ENCODE results near the gene HOMER2. TPM values are rescaled to one million over a fixed set of nuclear protein-coding genes. Genes with fewer than 3 reads are reported as not detected.
A peak's percentile ranks its signal among the peaks of the same experiment; 100 is the strongest.

HOMER2 gene
- total RNA-seq, 1 donor from 2014 or later: 12.2 TPM

- no peak overlapping the region for H3K4me3 ChIP-seq (ENCODE audit: insufficient read depth, low read depth, low read length)
- H2AFZ ChIP-seq (ENCODE audit: low read depth, low read length): no peak overlapping the region
- Mint-ChIP-seq H3K27me3 (ENCODE audit: low read depth, unreplicated experiment) (no peaks in the 10 kb centered on the region), H3K9me3 (ENCODE audit: unreplicated experiment) (no peaks in the 10 kb centered on the region), H3K4me3 (ENCODE audit: unreplicated experiment) (no peak overlapping the region), H3K36me3 (ENCODE audit: low read depth, unreplicated experiment) (no peaks in the 10 kb centered on the region), H3K4me1 (ENCODE audit: low read depth, unreplicated experiment) (peaks cover 26% of the 10 kb centered on the region), H3K27ac (ENCODE audit: unreplicated experiment) (peak overlapping the region; percentile 96)
- no peak for FAIRE-seq
- peaks cover 4% of the 10 kb centered on the region for H4K20me1 ChIP-seq (ENCODE audit: insufficient read depth, low read length)
- H3K4me2 ChIP-seq (ENCODE audit: low read length): no peak overlapping the region
- H3K27me3 ChIP-seq (ENCODE audit: insufficient read depth, low read length): no peaks in the 10 kb centered on the region
- H3K27ac ChIP-seq (ENCODE audit: low read depth, low read length): no peak overlapping the region
- DNase-seq (ENCODE audit: low read depth): no peak
- H3K9ac ChIP-seq (ENCODE audit: low read length): no peak overlapping the region
- no peaks in the 10 kb centered on the region for H3K9me3 ChIP-seq (ENCODE audit: insufficient read depth, low read depth, low read length)
- peaks cover 2% of the 10 kb centered on the region for H3K79me2 ChIP-seq (ENCODE audit: insufficient read depth, low read length)
- TF ChIP-seq EZH2 (IDR thresholded peaks at IDR 0.05; ENCODE audit: insufficient read depth, low read length): no peak
- TF ChIP-seq CTCF (IDR thresholded peaks at IDR 0.05; ENCODE audit: insufficient read depth, low read depth, low read length): no peak
- no peaks in the 10 kb centered on the region for H3K4me1 ChIP-seq (ENCODE audit: insufficient read depth, low read length)
- H3K36me3 ChIP-seq (ENCODE audit: insufficient read depth, low read length): no peaks in the 10 kb centered on the region
These were observed 17.1 kb downstream of the HOMER2 start for GRCh38 chr15:82935382-82935781.

- Histone ChIP-seq H3K4me3 (ENCODE audit: insufficient read depth, low read depth, low read length) (no peak overlapping the region), H3K27ac (ENCODE audit: low read depth, low read length) (no peak overlapping the region), H2AFZ (ENCODE audit: low read depth, low read length) (no peak overlapping the region), H3K9ac (ENCODE audit: low read length) (no peak overlapping the region), H3K27me3 (ENCODE audit: insufficient read depth, low read length) (no peaks in the 10 kb centered on the region), H3K36me3 (ENCODE audit: insufficient read depth, low read length) (no peaks in the 10 kb centered on the region), H3K4me2 (ENCODE audit: low read length) (no peak overlapping the region), H3K9me3 (ENCODE audit: insufficient read depth, low read depth, low read length) (no peaks in the 10 kb centered on the region), H3K79me2 (ENCODE audit: insufficient read depth, low read length) (peaks cover 2% of the 10 kb centered on the region), H4K20me1 (ENCODE audit: insufficient read depth, low read length) (peaks cover 4% of the 10 kb centered on the region), H3K4me1 (ENCODE audit: insufficient read depth, low read length) (no peaks in the 10 kb centered on the region)
- TF ChIP-seq CTCF (IDR thresholded peaks at IDR 0.05; ENCODE audit: insufficient read depth, low read depth, low read length): no peak
- no peak for TF ChIP-seq EZH2 (IDR thresholded peaks at IDR 0.05; ENCODE audit: insufficient read depth, low read length)
- Mint-ChIP-seq H3K27me3 (ENCODE audit: low read depth, unreplicated experiment) (no peaks in the 10 kb centered on the region), H3K27ac (ENCODE audit: unreplicated experiment) (peak overlapping the region; percentile 48), H3K4me1 (ENCODE audit: low read depth, unreplicated experiment) (peaks cover 26% of the 10 kb centered on the region), H3K9me3 (ENCODE audit: unreplicated experiment) (no peaks in the 10 kb centered on the region), H3K4me3 (ENCODE audit: unreplicated experiment) (no peak overlapping the region), H3K36me3 (ENCODE audit: low read depth, unreplicated experiment) (no peaks in the 10 kb centered on the region)
- FAIRE-seq (no peak), DNase-seq (ENCODE audit: low read depth) (no peak)
These were observed 18.2 kb downstream of the HOMER2 start for GRCh38 chr15:82934100-82934880.

- no peaks in the 10 kb centered on the region for H3K27me3 Mint-ChIP-seq (ENCODE audit: low read depth, unreplicated experiment)
- Histone ChIP-seq H3K4me2 (ENCODE audit: low read length) (no peak overlapping the region), H2AFZ (ENCODE audit: low read depth, low read length) (no peak overlapping the region), H3K36me3 (ENCODE audit: insufficient read depth, low read length) (no peaks in the 10 kb centered on the region), H3K27me3 (ENCODE audit: insufficient read depth, low read length) (no peaks in the 10 kb centered on the region), H3K4me1 (ENCODE audit: insufficient read depth, low read length) (no peaks in the 10 kb centered on the region), H3K9ac (ENCODE audit: low read length) (no peak overlapping the region), H3K27ac (ENCODE audit: low read depth, low read length) (no peak overlapping the region), H3K79me2 (ENCODE audit: insufficient read depth, low read length) (no peaks in the 10 kb centered on the region), H3K4me3 (ENCODE audit: insufficient read depth, low read depth, low read length) (no peak overlapping the region), H4K20me1 (ENCODE audit: insufficient read depth, low read length) (peaks cover 4% of the 10 kb centered on the region), H3K9me3 (ENCODE audit: insufficient read depth, low read depth, low read length) (no peaks in the 10 kb centered on the region)
- FAIRE-seq: no peak
- H3K27ac Mint-ChIP-seq (ENCODE audit: unreplicated experiment): no peak overlapping the region
- no peak for DNase-seq (ENCODE audit: low read depth)
- H3K4me1 Mint-ChIP-seq (ENCODE audit: low read depth, unreplicated experiment): peaks cover 26% of the 10 kb centered on the region
- H3K36me3 Mint-ChIP-seq (ENCODE audit: low read depth, unreplicated experiment): no peaks in the 10 kb centered on the region
- no peaks in the 10 kb centered on the region for H3K9me3 Mint-ChIP-seq (ENCODE audit: unreplicated experiment)
- no peak for TF ChIP-seq EZH2 (IDR thresholded peaks at IDR 0.05; ENCODE audit: insufficient read depth, low read length)
- H3K4me3 Mint-ChIP-seq (ENCODE audit: unreplicated experiment): no peak overlapping the region
These were observed 18.9 kb downstream of the HOMER2 start for GRCh38 chr15:82933576-82933975.
